HG03039 (cell line): ENCODE results near the gene MRPL23.

Experiments used
- ATAC-seq: cut with Tn5 transposase; IDR thresholded peaks from one replicate; pipeline ENCODE4 v1.9.1; 2021; ENCODE audit warnings: mild to moderate bottlenecking, moderate library complexity; ENCODE audit not compliant: unreplicated experiment

MRPL23 gene

DNA sequence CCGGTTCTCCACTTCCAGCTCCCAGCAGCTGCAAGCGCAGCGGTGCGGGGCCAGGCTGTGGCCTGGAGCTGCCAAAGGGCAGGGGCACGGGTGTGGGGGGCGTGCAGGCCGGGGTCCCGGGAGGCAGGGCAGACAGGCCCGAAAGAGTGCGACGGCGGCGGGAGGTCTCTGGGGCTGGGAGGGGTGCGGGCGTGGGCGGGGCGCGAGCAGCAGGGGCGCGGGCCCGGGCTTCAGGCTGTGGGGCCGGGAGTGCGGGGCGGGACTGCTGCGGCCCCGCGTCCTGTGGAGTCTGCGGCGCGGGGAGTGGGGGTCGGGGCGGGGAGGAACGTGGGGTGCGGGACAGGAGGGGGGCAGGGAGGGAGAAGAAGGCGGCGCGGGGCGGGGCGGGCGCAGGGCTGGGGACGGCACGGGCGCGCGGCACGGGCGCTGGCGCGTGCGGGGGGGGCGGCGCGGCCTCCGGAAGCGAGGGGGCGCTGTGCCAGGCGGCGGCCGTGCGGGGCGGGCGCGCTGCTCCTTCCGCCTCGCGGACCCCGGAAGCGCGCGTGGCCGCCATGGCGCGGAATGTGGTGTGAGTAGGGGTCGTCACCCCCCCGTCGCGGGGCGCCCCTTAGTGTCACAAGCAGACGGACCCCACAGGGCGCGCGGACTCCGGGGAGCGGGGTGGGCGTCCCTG lies at the start of gene MRPL23:
TSS of gene MRPL23 (plus strand) at position 521 of the 673 bp plus-strand sequence. CDS start at position 552, 31 bp downstream.
- peak; percentile 54 for ATAC-seq

DNA sequence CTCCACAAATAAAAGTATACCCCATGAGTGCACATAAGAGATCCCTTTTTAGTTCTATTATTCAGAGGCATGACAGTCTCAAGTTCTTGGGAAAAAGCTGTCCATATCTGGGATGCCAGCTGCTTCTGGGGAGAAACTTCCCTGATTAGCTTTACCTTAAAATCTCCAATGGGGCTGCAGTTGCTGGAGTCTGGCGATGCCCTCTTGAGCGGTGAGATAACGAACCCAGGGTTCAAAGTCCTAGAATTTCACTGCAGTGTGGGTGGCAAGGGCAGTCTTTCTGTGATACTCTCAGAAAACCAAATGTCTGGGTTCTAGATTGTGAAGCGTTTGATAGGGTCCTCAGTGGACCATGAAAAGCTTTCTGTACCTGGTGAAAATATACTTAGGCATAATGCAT lies 48.0 kb upstream of the MRPL23 start:
- no peak for ATAC-seq

DNA sequence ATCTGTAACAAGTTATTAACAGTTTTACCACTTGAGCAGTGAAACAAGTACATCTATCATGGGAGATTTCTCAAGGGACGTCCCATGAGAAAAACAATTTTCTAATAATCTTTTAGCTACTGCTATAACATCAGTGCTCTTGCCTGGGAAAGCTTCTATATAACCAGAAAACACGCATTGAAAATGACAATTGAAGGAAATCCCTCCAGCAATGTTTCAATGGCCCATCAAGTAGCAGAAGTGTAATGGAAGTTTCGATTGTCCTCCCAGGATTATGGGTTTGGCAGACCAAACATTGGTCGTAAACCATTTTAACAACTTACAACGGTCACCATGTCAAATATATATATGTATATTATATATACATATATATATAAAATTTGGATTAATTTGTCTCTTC lies 47.4 kb upstream of the MRPL23 start:
- no peak for ATAC-seq

DNA sequence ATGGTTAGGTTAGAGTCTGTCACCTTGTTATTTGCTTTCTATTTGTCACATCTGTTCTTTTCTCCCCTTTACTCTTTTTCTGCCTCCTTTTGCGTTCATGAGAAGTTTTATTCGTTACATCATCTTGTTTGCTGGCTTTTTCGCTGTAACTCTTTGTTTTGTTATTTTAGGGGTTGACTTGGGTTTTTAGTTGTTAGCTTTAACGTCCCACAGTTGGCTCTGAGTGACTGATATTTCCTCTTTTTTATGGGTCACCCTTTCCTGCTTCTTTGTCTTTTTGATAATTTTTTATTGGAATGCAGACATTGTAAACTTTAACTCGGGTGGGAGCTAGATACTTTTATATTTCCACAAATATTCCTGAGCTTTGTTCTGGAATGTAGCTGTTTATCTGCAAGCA lies 41.0 kb upstream of the MRPL23 start:
- no peak for ATAC-seq

DNA sequence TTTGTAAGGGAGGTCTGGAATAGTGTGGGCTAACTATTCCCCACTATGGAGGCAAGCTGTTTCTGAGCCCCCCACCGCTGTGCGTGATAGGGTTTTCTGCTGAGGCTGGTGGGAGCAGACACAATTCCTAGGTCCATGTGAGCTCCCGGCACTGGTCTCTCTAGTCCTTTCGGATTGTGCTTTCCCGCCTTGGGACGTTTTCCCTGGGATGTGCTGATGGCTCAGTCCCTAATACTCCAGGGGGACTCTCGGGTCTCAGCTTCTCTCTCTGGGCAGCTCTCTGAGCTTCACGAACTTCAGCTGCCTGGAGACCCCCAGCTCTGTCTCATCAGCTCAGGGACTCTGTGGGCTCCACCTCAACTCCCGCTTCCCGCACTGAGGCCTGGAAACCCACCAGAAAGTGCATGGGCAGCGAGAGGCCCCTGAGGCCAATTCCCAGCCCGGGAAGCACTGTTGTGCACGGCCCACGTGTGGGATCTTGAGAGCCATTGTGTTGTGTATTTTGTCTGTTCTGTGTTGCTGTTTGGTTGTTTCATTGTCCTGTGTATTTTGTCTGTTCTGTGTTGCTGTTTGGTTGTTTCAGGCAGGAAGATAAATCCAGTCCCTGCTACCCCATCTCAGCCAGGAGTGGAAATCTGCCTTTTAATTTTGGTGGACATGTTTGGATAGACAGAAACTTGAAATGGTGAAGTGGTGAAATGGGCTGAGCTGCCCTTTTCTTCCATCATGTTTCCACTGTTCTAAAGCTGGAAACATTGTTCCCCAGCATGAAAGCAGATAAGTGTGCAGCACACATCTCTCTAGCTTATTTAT lies 40.3 kb upstream of the MRPL23 start:
- ATAC-seq = no peak

DNA sequence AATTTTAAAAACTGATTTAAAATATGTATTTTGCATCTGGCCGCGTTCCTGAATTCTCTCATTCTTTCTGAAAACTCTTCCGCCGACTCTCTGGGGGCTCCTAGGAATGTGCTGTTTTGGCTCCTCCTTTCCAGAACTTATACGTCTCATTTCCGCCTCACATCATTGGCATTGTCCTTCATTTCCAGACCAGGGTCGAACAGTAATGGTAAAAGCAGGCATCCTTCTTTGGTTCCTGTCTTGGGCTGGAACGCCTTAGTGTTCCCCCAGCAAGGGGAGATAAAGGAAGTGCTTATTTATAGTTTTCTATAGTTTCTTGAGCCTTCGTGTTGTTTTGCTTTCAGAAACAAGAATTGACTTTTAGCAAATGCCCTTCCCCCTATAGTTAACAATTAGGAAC lies 38.5 kb upstream of the MRPL23 start:
- ATAC-seq = no peak

DNA sequence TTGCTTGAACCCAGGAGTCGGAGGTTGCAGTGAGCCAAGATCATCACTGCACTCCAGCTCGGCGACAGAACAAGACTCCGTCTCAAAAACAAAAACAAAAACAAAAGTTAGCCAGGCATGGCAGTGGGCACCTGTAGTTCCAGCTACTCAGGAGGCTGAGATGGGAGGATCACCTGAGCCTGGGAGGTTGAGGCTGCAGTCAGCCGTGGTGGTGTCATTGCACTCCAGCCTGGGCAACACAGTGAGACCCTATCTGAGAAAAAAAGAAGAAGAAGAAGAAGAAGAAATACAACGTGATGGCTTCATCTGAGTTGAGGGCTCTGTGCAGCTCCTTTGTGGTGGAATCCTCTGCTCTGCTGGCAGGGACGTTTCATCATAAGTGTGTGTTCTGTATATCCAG lies 37.6 kb upstream of the MRPL23 start:
- ATAC-seq = no peak

DNA sequence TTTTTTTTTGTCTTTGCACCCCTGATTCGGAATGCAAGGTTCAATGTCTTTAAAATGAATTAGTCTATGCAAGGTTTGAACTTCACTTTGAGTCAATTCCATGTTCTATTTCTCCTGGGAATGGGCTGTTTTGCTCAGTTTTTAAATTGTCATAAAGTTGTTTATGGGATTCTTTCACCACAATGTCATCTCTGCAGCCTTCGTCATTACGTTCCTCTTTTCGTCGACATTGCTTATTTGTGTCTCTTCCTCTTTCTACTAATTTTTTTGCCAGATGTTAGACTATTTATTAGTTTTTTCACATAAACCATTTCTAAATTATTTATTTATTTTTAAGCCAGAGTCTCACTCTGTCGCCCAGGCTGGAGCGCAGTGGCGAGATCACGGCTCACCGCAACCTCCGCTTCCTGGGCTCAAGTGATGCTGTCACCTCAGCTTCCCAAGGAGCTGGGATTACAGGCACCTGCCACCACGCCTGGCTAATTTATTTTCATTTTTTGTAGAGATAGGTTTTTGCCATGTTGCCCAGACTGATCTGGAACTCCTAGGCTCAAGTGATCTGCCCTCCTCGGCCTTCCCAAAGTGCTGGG lies 34.7 kb upstream of the MRPL23 start:
- no peak for ATAC-seq

DNA sequence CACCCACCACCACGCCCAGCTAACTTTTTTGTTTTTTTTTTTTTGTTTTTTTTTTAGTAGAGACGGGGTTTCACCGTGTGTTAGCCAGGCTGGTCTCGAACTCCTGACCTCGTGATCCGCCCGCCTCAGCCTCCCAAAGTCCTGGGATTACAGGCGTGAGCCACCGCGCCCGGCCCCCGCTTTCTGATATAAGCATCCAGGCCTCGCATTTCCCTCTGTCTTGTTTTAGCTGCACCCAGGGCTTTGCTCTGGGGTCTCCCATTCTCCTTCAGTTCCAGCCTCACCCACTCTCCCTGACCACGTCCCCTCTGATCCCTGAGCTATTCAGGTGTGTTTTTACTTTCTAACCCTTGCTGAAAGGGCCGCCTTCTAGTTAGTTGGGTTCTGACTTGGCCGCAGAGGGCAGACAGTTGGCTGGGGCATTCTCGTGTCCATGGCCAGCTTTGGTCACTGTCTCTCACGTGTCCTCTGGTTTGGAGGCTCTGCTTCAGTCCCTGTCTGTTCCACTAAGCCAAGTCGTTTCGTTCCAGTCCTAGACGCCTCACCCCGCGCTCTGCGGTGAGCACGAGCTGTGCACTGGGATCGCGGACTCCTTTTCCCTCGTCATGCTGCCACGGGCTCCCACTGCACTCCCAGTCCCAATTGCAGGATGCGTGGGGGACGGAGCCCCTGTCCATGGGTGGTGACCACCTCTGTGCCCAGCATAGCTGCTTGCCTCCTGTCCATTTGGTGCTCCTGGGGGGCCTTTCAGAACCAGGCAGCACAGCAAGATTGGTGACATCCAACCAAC lies 33.7 kb upstream of the MRPL23 start:
- no peak for ATAC-seq

DNA sequence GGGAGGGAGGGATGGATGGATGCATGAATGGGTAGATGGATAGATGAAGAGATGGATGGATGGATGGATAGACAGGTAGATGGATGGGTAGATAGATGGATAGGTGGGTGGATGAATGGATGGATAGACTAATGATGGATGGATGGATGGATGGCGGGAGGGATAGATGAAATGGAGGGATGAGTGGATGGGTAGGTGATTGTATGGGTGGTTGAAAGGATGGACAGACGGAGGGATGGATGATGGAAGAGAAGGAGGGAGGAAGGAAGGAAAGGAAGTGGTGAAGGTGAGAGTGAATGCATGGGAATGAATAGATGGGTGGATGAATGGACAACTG lies 31.4 kb upstream of the MRPL23 start:
- no peak for ATAC-seq

DNA sequence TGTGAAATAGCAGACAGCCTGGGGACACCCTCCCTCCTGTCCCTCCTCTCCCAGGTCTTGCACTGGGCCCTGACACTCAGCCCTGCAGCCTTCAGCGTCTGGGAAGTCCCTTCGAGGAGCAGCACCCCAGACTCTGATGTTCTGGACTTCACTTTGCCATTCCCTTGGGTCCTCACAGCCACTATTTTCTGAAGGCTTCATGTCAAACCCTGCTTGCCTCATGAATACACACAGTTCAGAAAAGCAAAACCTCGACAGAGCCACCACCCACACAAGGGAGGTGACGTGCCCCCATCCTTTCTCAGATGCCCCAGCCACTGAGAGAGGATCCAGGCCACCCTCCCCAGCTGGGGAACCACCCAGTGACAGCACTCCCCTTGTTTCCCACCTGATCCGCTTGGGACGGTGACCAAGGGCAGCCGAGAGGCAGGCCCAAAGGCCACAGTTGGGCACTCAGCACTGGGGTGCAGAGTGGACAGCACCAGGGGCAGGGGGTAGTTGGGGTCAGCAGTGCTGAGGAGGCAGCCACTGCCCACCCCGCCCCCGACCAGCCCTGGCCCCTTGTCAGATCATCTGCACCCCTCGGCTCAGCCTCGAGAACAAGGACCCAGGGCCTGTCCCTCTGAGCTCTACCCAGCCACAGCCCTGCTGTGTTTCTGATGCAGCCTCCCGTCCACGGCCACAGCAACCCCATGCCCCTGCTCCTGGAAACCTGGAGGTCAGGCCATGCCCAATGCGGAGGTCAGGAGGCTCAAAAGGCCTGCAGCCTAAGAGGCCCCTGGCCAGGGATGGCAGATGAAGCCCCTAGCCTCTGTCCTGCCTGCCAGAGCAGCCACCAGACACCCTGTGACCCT lies 30.8 kb upstream of the MRPL23 start:
- ATAC-seq = no peak

DNA sequence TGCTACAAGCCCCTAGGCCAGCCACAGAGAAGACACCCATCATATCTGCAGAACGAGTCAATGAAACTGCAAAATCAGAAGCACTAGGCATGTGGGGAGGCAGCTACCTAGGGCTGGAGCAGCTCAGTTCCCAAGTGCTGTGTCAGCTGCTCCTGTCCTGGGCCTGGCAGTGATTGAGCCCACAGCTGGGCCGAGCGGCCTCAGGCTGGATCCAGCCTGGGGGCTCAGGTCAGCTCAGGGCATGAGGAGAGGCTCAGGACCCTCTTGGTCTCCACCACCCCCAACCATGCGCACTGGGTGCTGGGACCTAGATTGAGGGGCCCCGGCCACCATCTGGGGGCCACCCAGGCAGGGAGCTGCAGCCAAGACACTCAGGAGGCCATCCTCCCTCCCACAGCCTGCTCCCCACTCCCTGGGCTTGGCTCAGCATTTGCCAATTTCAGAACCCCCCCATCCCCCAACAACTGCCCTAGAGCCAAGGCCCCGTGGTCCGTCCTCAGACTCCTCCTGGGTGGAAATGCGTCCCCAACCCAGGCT lies 30.1 kb upstream of the MRPL23 start:
- no peak for ATAC-seq

DNA sequence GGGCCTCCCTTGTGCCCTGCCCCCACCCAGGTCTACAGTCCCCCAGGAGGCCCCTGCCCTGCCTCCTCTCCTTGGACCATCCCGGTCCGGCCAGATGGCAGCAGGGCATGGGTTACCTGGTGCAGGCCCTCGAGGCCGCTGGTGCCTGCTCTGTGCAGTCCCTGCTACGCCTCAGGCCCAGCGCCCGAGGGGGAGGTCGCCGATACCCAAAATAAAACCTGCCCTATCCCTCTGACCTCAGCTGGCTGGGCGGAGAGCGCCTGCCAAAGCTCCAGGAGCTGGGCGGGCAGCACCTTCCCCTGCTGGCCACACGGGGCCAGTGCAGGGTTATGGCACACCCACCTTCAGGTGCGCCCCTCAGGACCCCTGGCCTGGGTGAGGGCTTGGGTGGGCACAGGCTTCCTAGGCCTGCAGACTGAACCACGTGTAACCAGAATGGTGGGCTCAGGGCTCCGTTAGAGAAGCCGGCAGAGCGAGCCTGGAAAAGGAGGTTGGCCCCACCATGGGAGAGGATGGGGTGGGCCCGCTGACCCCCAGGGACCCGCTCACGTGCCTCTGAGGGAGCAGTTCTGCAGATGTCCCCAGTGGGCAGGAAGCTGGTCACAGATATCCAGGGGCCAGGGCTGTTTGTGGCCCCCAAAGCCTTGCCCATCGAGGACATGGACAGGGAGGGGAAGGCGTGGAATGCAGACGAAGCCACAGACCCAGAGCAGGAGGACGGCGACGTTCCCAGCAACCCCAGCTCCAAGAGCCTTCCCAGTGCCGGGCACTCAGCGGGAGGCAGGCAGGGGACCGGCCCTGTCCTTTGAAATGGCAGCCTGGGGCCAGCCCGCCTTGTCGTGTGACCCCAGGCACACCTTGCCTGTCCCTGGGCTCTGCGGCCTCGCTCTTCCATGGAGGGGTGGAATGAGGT lies 29.4 kb upstream of the MRPL23 start:
- no peak for ATAC-seq

DNA sequence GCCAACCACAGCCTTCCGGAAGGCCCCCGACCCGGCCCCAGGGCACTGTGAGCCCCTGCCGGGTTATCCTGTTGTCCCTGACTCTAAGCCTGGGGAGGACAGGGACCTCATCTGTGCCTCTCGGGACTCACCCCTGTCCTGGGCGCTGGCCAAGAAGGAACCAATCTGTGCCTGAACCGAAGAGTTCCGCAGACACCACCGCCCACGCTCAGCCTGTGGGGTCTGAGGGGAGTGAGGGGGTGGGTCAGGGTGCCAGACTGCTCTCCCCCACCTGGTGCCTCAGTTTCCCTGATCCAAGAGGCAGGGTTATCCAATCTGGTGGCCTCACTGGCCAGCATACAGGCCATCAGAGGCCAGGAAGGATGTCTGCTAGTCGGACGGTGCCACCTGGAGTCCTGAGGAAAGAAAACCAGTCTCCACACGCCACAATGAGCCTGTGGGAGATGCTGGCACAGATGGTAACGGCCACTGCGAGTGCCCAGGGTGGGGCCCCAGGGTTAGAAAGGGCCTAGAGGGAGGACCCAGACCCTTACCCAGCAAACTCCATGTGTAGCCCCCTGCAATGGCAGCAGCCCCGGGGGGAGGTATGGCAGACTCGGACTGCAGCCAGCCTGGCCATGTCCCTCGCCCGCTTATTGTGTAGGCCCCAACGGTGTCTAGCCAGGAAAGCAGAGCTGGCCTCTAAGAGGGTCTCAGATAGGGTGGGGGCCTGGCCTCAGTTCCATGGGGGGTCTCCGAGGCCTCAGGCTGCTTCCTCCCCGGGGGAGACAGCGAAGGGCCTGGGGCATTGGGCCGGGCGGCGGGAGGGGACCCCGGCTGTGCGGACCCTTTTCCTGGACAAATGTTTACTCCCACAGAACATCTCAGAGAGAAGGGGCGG lies 28.5 kb upstream of the MRPL23 start:
- ATAC-seq = no peak

DNA sequence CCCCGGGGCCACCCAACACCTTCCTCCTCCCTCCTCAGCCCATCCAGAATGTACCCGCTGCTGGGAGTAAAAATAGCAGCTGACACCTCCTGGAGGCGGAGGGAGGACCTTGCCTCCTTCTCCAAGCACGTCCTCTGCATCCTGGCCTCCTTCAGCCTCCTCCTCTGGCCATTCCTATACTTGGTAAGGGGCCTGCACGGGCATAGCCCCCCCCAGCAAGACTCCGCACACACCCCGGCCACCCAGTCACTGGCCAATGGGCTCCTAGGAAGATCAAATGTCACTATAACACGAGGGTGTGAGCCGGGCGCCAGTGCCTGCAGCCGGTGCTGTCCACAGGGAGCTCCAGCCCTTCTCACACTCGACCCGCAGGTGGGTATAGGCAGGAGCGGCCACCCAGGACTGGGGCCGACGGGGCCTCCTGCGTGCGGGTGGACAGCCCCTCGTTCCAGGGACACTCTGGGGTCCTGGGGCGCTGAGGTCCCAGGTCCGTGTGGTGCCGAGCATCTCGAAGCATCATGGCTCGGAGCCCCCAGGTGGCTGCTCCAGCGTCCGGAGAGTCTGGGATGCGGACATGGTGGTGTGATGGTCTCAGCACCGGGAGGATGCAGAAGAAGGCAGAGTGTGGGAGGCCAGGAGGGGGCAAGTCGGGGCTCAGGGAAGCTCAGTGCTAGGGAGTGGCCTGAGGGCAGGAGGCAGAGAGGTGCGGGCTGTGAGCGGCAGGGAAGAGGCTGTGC lies 27.6 kb upstream of the MRPL23 start, which contains the start of gene TNNT3:
TSS of gene TNNT3 (plus strand) at position 313 of the 737 bp plus-strand sequence. CDS start 3,172 bp downstream, outside the sequence.
- no peak for ATAC-seq

DNA sequence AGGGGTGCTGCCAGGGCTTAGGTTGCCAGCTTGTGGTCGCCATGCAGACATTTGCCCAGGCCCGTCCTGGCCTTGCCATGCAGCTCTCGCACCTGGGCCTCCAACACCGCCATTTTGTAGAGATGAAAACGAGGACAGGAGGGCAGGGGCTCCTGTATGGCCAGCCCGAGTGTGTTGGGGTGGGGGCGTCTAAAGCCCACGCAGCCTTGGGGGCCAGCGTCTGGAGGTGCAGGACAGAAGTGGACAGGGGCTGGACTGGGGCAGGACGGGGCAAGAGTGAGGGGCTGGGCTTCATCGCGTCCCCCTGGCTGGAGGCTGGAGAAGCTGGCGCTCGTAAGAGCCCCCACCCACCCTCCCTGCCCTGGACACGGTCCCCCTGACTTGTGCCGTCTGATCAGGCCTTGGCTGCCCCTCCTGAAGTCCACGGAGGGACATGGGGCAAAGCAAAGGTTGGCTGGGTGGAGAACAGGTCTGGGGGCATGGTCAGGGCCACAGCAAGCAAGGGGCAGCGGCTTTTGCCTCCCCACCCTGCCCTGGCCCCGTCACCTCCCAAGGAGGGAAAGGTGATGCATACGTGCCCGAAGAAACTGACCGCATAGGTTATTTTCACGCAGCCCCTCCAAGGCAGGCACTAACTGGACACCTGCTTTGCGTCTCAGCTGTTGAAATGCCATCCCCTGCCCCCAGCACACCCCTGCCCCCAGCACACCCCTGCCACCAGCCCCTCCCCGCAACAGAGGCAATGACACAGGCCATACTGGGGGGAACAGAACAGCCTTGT lies 26.8 kb upstream of the MRPL23 start:
- no peak for ATAC-seq
